Naive thymus-derived CD4-positive, alpha-beta T cell (primary cell): ENCODE results near the gene UHMK1. TPM values are rescaled to one million over a fixed set of nuclear protein-coding genes. Genes with fewer than 3 reads are reported as not detected.

Experiments used
- ATAC-seq: fragments of 150-1000 bp; cut with Tn5 transposase; 2 replicates; pipeline ENCODE4 v1.10.0; 2021; ENCODE audit warnings: mild to moderate bottlenecking, moderate library complexity
- CTCF ChIA-PET: fragments of 350-600 bp; sonication (Branson Sonifier 250); formaldehyde crosslinking; loops from one replicate; lab custom pipeline; 2021; ENCODE audit warnings: antibody characterized with exemption; lab: Charles Lee
- POLR2A ChIA-PET: fragments of 350-600 bp; sonication (Branson Sonifier 250); formaldehyde crosslinking; loops from one replicate; lab custom pipeline; 2021; ENCODE audit warnings: antibody characterized with exemption, inconsistent platforms; lab: Charles Lee
- DNase-seq, 9 donors: peaks; one replicate each; pipeline versions ENCODE4 v3.0.0 to v3.0.0-alpha.2; 2020 to 2022; ENCODE audit warnings: mixed read lengths in 1 of 9
- H3K27ac ChIP-seq: one replicate; pipeline ENCODE4 v1.7.0; 2013; ENCODE audit warnings: mild to moderate bottlenecking, low read depth, low read length, moderate library complexity
- H3K27me3 ChIP-seq, 2 donors: one replicate each; pipeline ENCODE4 v1.7.0; 2013; ENCODE audit warnings: low read length in 2 of 2, mild to moderate bottlenecking in 2 of 2, moderate library complexity in 2 of 2; ENCODE audit not compliant: control insufficient read depth in 2 of 2, insufficient read depth in 2 of 2
- H3K36me3 ChIP-seq, 3 experiments: 1 replicate in 2 of 3; 2 replicates in 1 of 3; pipeline ENCODE4 v1.7.0; 2013; ENCODE audit warnings: low read length in 3 of 3, mild to moderate bottlenecking in 3 of 3, moderate library complexity in 1 of 3; ENCODE audit not compliant: insufficient read depth in 3 of 3, control insufficient read depth in 2 of 3
- H3K4me1 ChIP-seq, 2 donors: one replicate each; pipeline ENCODE4 v1.7.0; 2013; ENCODE audit warnings: low read length in 2 of 2, mild to moderate bottlenecking in 2 of 2, moderate library complexity in 1 of 2; ENCODE audit not compliant: control insufficient read depth in 2 of 2, insufficient read depth in 2 of 2
- H3K4me3 ChIP-seq: 2 replicates; pipeline ENCODE4 v1.7.0; 2013; ENCODE audit warnings: mild to moderate bottlenecking, low read length
- H3K9me3 ChIP-seq, 3 experiments: 1 replicate in 2 of 3; 2 replicates in 1 of 3; pipeline ENCODE4 v1.7.0; 2013; ENCODE audit warnings: low read length in 3 of 3; ENCODE audit not compliant: control insufficient read depth in 2 of 3
- H3K27ac Mint-ChIP-seq, 9 donors: one replicate each; pipeline ENCODE4 v1.8.0; 2020 to 2022; ENCODE audit warnings: mixed read lengths in 9 of 9, mild to moderate bottlenecking in 8 of 9, moderate library complexity in 5 of 9, inconsistent platforms in 2 of 9
- H3K27me3 Mint-ChIP-seq, 5 donors: one replicate each; pipeline ENCODE4 v1.8.0; 2021 to 2022; ENCODE audit warnings: mixed read lengths in 5 of 5, mild to moderate bottlenecking in 1 of 5
- H3K36me3 Mint-ChIP-seq, 5 donors: one replicate each; pipeline ENCODE4 v1.8.0; 2020 to 2022; ENCODE audit warnings: mixed read lengths in 5 of 5, mild to moderate bottlenecking in 3 of 5, inconsistent platforms in 1 of 5
- H3K4me1 Mint-ChIP-seq, 7 donors: one replicate each; pipeline ENCODE4 v1.8.0; 2020 to 2022; ENCODE audit warnings: mixed read lengths in 7 of 7, mild to moderate bottlenecking in 3 of 7, inconsistent platforms in 1 of 7
- H3K4me3 Mint-ChIP-seq, 10 donors: one replicate each; pipeline ENCODE4 v1.8.0; 2020 to 2022; ENCODE audit warnings: mild to moderate bottlenecking in 10 of 10, mixed read lengths in 10 of 10, moderate library complexity in 6 of 10, inconsistent platforms in 2 of 10
- H3K9me3 Mint-ChIP-seq, 11 donors: one replicate each; pipeline ENCODE4 v1.8.0; 2020 to 2022; ENCODE audit warnings: mixed read lengths in 11 of 11, mild to moderate bottlenecking in 4 of 11, inconsistent platforms in 1 of 11, moderate library complexity in 1 of 11
- intact Hi-C, 2 donors: fragments of 100-400 bp; cut with micrococcal nuclease; formaldehyde crosslinking; loops; one replicate each; pipeline ENCODE4 v1.15.1; 2023
- polyA plus RNA-seq, 2 donors: library from polyadenylated mRNA; unstranded; fragments of 300-500 nt; fragmentation: Illumina TruSeq; gene quantifications; one replicate each; pipeline ENCODE4 v1.2.3, GENCODE V29; 2021
- total RNA-seq, 6 experiments: library from RNA in 5 of 6; stranded (reverse) in 5 of 6; gene quantifications; 1 replicate in 5 of 6; 2 replicates in 1 of 6; pipeline ENCODE4 v1.2.3 and lab custom pipeline; 2021 to 2026

Gene UHMK1
- total and polyA plus RNA-seq, 7 experiments from 2014 or later = 36.7 to 69.9 (median 60.7) TPM

DNA sequence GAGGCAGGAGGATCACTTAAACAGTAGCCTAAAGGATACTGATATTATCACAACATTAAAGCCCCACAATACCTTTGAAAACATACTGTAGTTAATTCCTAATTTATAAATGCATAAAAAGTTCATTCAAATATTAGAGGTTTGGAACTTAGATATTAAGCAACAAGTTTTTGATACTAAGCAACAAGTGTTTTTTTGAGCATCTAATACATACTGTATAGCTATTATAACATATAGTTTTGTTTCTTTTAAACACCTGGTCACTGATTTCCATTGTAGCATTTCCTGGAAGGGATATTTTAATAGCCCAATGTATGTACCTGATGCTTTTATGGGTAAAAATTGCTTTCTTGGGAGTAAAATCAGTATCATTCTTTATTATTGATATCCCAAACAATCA lies 4.5 kb downstream of the UHMK1 start:
- H3K27ac ChIP-seq = no peak overlapping the region
- H3K4me1 ChIP-seq = peaks cover 14 to 15% of the 10 kb centered on the region in 2 donors
- DNase-seq = no peak
- H3K4me1 Mint-ChIP-seq = peaks cover 22 to 54% (median 40%) of the 10 kb centered on the region in 7 donors
- no peak for ATAC-seq
- CTCF ChIA-PET = interaction anchor here (0.9 kb wide), 1 partner anchor 13 kb away, joined by 3 read pairs; no protein-coding TSS in a partner anchor
- intact Hi-C loops = no loop called here
- H3K9me3 ChIP-seq = no peaks in the 10 kb centered on the region
- peaks cover 0 to 38% (median 20%) of the 10 kb centered on the region in 5 donors for H3K36me3 Mint-ChIP-seq
- POLR2A ChIA-PET = interaction anchor here (1.1 kb wide), 1 partner anchor 17 kb away, joined by 3 read pairs; no protein-coding TSS in a partner anchor
- H3K27me3 ChIP-seq = no peaks in the 10 kb centered on the region
- peaks cover 0 to 48% (median 0%) of the 10 kb centered on the region in 3 experiments for H3K36me3 ChIP-seq
- H3K27ac Mint-ChIP-seq = no peak overlapping the region
- no peak overlapping the region for H3K4me3 ChIP-seq
- H3K27me3 Mint-ChIP-seq = no peaks in the 10 kb centered on the region
- H3K4me3 Mint-ChIP-seq = no peak overlapping the region
- H3K9me3 Mint-ChIP-seq = no peaks in the 10 kb centered on the region

DNA sequence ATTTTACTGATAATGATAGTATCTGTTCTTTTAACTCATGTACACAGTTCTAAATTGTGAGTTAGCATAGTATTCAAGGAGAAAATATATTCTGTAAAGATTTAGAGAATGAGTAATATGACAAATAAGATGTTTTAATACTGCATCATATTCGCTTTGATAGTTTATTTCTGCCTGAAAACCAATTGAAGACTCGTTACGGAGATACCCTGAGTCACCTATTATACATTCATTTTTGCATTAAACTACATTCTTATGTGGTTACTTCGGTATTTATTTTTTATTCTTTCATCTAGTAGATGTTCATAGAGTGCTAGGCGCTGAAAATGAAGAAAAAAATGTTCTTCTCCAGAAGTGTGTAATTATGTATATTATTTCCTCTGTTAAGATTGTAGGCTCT lies 5.3 kb downstream of the UHMK1 start:
- intact Hi-C loops = no loop called here
- Mint-ChIP-seq H3K4me1 (peaks cover 22 to 48% (median 34%) of the 10 kb centered on the region in 7 donors), H3K27ac (no peak overlapping the region), H3K9me3 (no peaks in the 10 kb centered on the region), H3K27me3 (no peaks in the 10 kb centered on the region), H3K4me3 (no peak overlapping the region), H3K36me3 (peaks cover 0 to 45% (median 19%) of the 10 kb centered on the region in 5 donors)
- no peaks in the 10 kb centered on the region for H3K27me3 ChIP-seq
- CTCF ChIA-PET = no interaction called here
- no peak for ATAC-seq
- peaks cover 0 to 47% (median 0%) of the 10 kb centered on the region in 3 experiments for H3K36me3 ChIP-seq
- H3K4me3 ChIP-seq = no peak overlapping the region
- no peaks in the 10 kb centered on the region for H3K9me3 ChIP-seq
- DNase-seq = no peak
- POLR2A ChIA-PET = no interaction called here
- peaks cover 10 to 11% of the 10 kb centered on the region in 2 donors for H3K4me1 ChIP-seq
- H3K27ac ChIP-seq = no peak overlapping the region

DNA sequence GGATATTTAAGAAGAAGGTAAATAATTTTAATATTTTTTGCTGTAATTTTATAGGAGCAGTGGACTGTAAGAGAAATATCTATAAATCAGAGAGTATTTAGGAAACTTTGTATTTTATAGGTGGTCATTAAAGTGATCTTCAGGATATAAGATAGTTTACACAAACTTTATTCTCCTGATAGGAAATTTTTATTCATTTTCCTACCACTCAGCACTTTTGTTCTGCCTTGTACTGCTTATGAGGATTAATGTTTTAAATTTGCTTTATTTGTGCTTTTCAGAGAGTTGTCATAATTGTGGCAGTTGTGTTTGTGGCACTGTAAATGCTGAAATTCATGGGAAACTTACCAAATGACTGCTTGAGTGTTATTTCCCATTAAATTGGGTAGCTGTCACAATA lies 29.7 kb downstream of the UHMK1 start:
- H3K36me3 Mint-ChIP-seq = peaks cover 8 to 61% (median 24%) of the 10 kb centered on the region in 5 donors
- intact Hi-C loops = no loop called here
- peak overlapping the region in 1 of 9 donors; percentile 13 for H3K27ac Mint-ChIP-seq
- no peak for DNase-seq
- no peak for ATAC-seq
- Histone ChIP-seq H3K9me3 (no peaks in the 10 kb centered on the region), H3K4me3 (no peak overlapping the region), H3K36me3 (peaks cover 8 to 34% (median 17%) of the 10 kb centered on the region in 3 experiments), H3K27me3 (no peaks in the 10 kb centered on the region), H3K27ac (no peak overlapping the region), H3K4me1 (no peaks in the 10 kb centered on the region)
- ChIA-PET POLR2A (no interaction called here), CTCF (no interaction called here)
- peaks cover 0 to 13% (median 3%) of the 10 kb centered on the region in 7 donors for H3K4me1 Mint-ChIP-seq
- no peaks in the 10 kb centered on the region for H3K27me3 Mint-ChIP-seq
- H3K9me3 Mint-ChIP-seq = no peaks in the 10 kb centered on the region
- H3K4me3 Mint-ChIP-seq = no peak overlapping the region

DNA sequence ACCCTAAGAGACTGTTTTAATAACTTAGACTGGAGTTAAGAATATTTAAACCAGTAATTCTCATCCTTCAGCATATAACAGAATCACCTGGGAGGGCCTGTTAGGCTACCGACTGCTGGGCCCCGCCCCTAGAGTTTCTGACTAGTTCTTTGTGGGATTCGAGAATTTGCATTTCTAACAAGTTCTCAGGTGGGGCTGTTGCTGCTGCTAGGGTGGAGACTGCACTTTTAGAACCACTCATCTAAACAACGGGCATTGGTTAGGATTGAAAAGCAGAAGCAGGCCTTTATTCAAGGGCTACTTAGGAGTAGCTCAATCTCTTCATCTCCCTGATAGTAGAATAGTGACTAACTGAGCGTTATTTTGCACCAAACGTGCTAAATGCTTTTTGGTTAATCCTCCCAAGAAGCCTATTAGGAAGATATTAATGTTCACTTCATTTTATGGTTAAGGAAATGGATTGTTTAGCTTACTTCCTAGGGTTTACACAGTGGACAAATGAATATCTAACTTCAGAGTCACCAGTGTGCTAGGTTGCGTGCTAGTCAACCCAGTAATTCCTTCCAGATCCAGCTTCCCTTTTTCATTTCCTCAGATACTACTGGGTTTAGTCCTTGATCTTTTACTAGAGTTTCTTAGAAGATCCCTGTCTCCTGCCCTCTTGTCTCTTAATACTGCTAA lies 32.8 kb downstream of the UHMK1 start:
- Mint-ChIP-seq H3K4me3 (no peak overlapping the region), H3K4me1 (peaks cover 0 to 3% (median 0%) of the 10 kb centered on the region in 7 donors), H3K36me3 (peaks cover 0 to 35% (median 9%) of the 10 kb centered on the region in 5 donors), H3K27ac (peak overlapping the region in 2 of 9 donors; percentile 36 to 58), H3K27me3 (no peaks in the 10 kb centered on the region), H3K9me3 (no peaks in the 10 kb centered on the region)
- POLR2A ChIA-PET = no interaction called here
- no peaks in the 10 kb centered on the region for H3K4me1 ChIP-seq
- no peaks in the 10 kb centered on the region for H3K27me3 ChIP-seq
- H3K4me3 ChIP-seq = no peak overlapping the region
- no peak for DNase-seq
- intact Hi-C loops = no loop called here
- no peak overlapping the region for H3K27ac ChIP-seq
- CTCF ChIA-PET = no interaction called here
- peak; percentile 31 for ATAC-seq
- H3K36me3 ChIP-seq = peaks cover 0 to 6% (median 0%) of the 10 kb centered on the region in 3 experiments
- H3K9me3 ChIP-seq = no peaks in the 10 kb centered on the region

DNA sequence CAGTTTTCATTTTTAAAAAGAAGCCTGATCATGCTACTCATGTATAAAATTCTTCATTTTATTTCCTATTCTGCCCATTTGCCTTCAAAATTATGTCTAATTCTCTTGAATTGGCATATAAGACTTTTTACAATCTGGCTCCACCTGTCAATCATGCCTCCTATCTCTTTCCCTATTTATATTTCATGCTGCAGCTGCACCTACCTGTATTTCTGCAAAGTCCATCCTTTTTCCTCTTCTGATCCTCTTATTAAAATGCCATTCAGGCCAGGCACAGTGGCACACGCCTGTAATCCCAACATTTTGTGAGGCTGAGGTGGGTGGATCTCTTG lies 33.3 kb downstream of the UHMK1 start:
- peaks cover 0 to 4% (median 0%) of the 10 kb centered on the region in 3 experiments for H3K36me3 ChIP-seq
- ChIA-PET CTCF (no interaction called here), POLR2A (no interaction called here)
- H3K9me3 ChIP-seq = no peaks in the 10 kb centered on the region
- Mint-ChIP-seq H3K27ac (peak overlapping the region in 1 of 9 donors; percentile 58), H3K36me3 (peaks cover 0 to 34% (median 9%) of the 10 kb centered on the region in 5 donors), H3K27me3 (no peaks in the 10 kb centered on the region), H3K4me3 (no peak overlapping the region), H3K9me3 (no peaks in the 10 kb centered on the region), H3K4me1 (peaks cover 0 to 3% (median 0%) of the 10 kb centered on the region in 7 donors)
- H3K27ac ChIP-seq = no peak overlapping the region
- no peak overlapping the region for H3K4me3 ChIP-seq
- H3K4me1 ChIP-seq = no peaks in the 10 kb centered on the region
- intact Hi-C loops = no loop called here
- DNase-seq (no peak), ATAC-seq (no peak)
- no peaks in the 10 kb centered on the region for H3K27me3 ChIP-seq

DNA sequence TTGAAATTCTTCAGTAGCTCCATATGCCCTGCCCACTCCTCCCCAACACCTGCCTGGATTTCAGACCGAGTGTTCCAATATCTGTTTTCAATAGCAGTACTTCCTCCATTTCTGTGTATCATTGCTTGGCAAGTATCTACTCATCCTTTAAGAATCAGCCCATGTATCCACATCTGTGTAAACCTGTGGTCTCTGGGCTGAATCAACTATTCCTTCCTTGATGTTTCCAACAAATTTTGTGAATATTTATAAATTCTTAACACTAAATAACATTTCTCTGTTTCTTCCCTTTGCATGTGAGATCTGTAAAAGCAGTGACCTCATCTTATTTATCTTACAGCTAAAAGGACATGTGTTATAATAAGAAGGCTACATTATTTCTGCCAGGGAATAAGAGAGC lies 37.9 kb downstream of the UHMK1 start:
- Mint-ChIP-seq H3K36me3 (peaks cover 0 to 11% (median 4%) of the 10 kb centered on the region in 5 donors), H3K27me3 (no peaks in the 10 kb centered on the region), H3K27ac (no peak overlapping the region), H3K9me3 (no peaks in the 10 kb centered on the region), H3K4me3 (no peak overlapping the region), H3K4me1 (peaks cover 0 to 7% (median 0%) of the 10 kb centered on the region in 7 donors)
- no peaks in the 10 kb centered on the region for H3K27me3 ChIP-seq
- ATAC-seq (no peak), DNase-seq (no peak)
- H3K4me3 ChIP-seq = no peak overlapping the region
- H3K4me1 ChIP-seq = no peaks in the 10 kb centered on the region
- H3K27ac ChIP-seq = no peak overlapping the region
- ChIA-PET POLR2A (no interaction called here), CTCF (no interaction called here)
- H3K36me3 ChIP-seq = no peaks in the 10 kb centered on the region
- no peaks in the 10 kb centered on the region for H3K9me3 ChIP-seq
- intact Hi-C loops = no loop called here

DNA sequence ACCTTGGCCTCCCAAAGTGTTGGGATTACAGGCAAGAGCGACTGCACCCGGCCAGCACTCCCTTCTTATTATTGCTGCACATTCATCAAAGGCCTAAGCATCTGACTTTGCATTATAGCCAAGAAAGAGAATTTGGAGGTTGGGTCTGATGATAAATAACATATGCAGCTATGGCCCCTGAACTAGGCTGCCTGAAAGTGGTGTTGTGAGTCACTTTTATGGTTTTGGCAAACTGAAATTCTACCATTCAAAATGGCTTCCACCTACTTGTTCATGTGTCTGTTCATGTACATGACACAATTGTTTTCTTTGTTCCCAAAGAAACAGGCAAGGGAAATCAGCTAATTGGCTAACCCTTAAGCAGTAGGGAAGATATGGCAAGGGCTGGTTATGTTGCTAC lies 38.9 kb downstream of the UHMK1 start:
- peaks cover 0 to 9% (median 5%) of the 10 kb centered on the region in 5 donors for H3K36me3 Mint-ChIP-seq
- CTCF ChIA-PET = no interaction called here
- Histone ChIP-seq H3K4me3 (no peak overlapping the region), H3K9me3 (no peaks in the 10 kb centered on the region), H3K4me1 (no peaks in the 10 kb centered on the region), H3K27ac (no peak overlapping the region), H3K27me3 (no peaks in the 10 kb centered on the region), H3K36me3 (no peaks in the 10 kb centered on the region)
- peaks cover 0 to 5% (median 0%) of the 10 kb centered on the region in 11 donors for H3K9me3 Mint-ChIP-seq
- no peaks in the 10 kb centered on the region for H3K27me3 Mint-ChIP-seq
- peaks cover 0 to 7% (median 0%) of the 10 kb centered on the region in 7 donors for H3K4me1 Mint-ChIP-seq
- POLR2A ChIA-PET = no interaction called here
- DNase-seq = no peak
- ATAC-seq = no peak
- H3K27ac Mint-ChIP-seq = no peak overlapping the region
- no peak overlapping the region for H3K4me3 Mint-ChIP-seq
- intact Hi-C loops = no loop called here
